ENCODE data around the gene PDZD11. TPM values are rescaled to one million over a fixed set of nuclear protein-coding genes. Genes with fewer than 3 reads are reported as not detected.
"Not testable (repeated sequence)": the region's sequence is repeated elsewhere in the genome, so short reads cannot be mapped to it uniquely, and the experiment has no call there.

PDZD11 gene
- total RNA-seq, 2 experiments from 2014 or later = 18.6 to 20.8 TPM

GRCh38 chrX:70324326-70324725 lies 34.6 kb upstream of the PDZD11 start:
- H3K27ac Mint-ChIP-seq = no peak overlapping the region
- TF ChIP-seq CTCF (IDR thresholded peaks at IDR 0.05) = no peak
- no peaks in the 10 kb centered on the region for H3K4me1 Mint-ChIP-seq (ENCODE audit: low read depth)
- H3K36me3 Mint-ChIP-seq (ENCODE audit: low read depth) = no peaks in the 10 kb centered on the region
- ChIA-PET POLR2A (no interaction called here), CTCF (no interaction called here)
- no peak overlapping the region for H3K4me3 Mint-ChIP-seq
- intact Hi-C loops (cut with micrococcal nuclease) = no loop called here
- ATAC-seq (no peak), DNase-seq (no peak)
- no peaks in the 10 kb centered on the region for H3K27me3 Mint-ChIP-seq
- H3K9me3 Mint-ChIP-seq = no peaks in the 10 kb centered on the region

GRCh38 chrX:70323628-70324027 lies 33.9 kb upstream of the PDZD11 start:
- DNase-seq; H3K4me1 Mint-ChIP-seq (ENCODE audit: low read depth); ATAC-seq; H3K27me3 Mint-ChIP-seq; H3K27ac Mint-ChIP-seq; H3K4me3 Mint-ChIP-seq; intact Hi-C loops (cut with micrococcal nuclease); POLR2A ChIA-PET; H3K9me3 Mint-ChIP-seq; H3K36me3 Mint-ChIP-seq (ENCODE audit: low read depth); CTCF ChIA-PET: not testable (repeated sequence)

GRCh38 chrX:70322784-70323183 lies 33.1 kb upstream of the PDZD11 start:
- TF ChIP-seq CTCF (IDR thresholded peaks at IDR 0.05) = no peak
- Mint-ChIP-seq H3K27me3 (no peaks in the 10 kb centered on the region), H3K4me3 (no peak overlapping the region), H3K9me3 (no peaks in the 10 kb centered on the region), H3K27ac (no peak overlapping the region), H3K36me3 (ENCODE audit: low read depth) (no peaks in the 10 kb centered on the region), H3K4me1 (ENCODE audit: low read depth) (no peaks in the 10 kb centered on the region)
- DNase-seq (no peak), ATAC-seq (no peak)
- intact Hi-C loops (cut with micrococcal nuclease) = no loop called here
- ChIA-PET POLR2A (no interaction called here), CTCF (no interaction called here)

- TF ChIP-seq CTCF (IDR thresholded peaks at IDR 0.05) = no peak
- ATAC-seq = no peak
- no peak for DNase-seq
- POLR2A ChIA-PET = no interaction called here
- Mint-ChIP-seq H3K9me3 (no peaks in the 10 kb centered on the region), H3K4me1 (ENCODE audit: low read depth) (no peaks in the 10 kb centered on the region), H3K4me3 (no peak overlapping the region), H3K36me3 (ENCODE audit: low read depth) (peaks cover 5% of the 10 kb centered on the region), H3K27me3 (no peaks in the 10 kb centered on the region), H3K27ac (no peak overlapping the region)
- intact Hi-C loops (cut with micrococcal nuclease) = no loop called here
- CTCF ChIA-PET = no interaction called here
These were observed 23.8 kb upstream of the PDZD11 start for GRCh38 chrX:70313503-70313902.

GRCh38 chrX:70301716-70302115 lies 12.0 kb upstream of the PDZD11 start:
- DNase-seq (no peak), ATAC-seq (no peak)
- H3K36me3 Mint-ChIP-seq (ENCODE audit: low read depth) = peaks cover 13% of the 10 kb centered on the region
- ChIA-PET POLR2A (no interaction called here), CTCF (no interaction called here)
- no peaks in the 10 kb centered on the region for H3K27me3 Mint-ChIP-seq
- no peak overlapping the region for H3K27ac Mint-ChIP-seq
- TF ChIP-seq CTCF (IDR thresholded peaks at IDR 0.05) = no peak
- no peak overlapping the region for H3K4me3 Mint-ChIP-seq
- H3K9me3 Mint-ChIP-seq = no peaks in the 10 kb centered on the region
- H3K4me1 Mint-ChIP-seq (ENCODE audit: low read depth) = no peaks in the 10 kb centered on the region
- intact Hi-C loops (cut with micrococcal nuclease) = no loop called here

GRCh38 chrX:70293621-70294020 lies 3.9 kb upstream of the PDZD11 start:
- Mint-ChIP-seq H3K27ac (no peak overlapping the region), H3K36me3 (ENCODE audit: low read depth) (peaks cover 3% of the 10 kb centered on the region), H3K4me1 (ENCODE audit: low read depth) (peaks cover 6% of the 10 kb centered on the region), H3K27me3 (no peaks in the 10 kb centered on the region), H3K4me3 (no peak overlapping the region), H3K9me3 (no peaks in the 10 kb centered on the region)
- intact Hi-C loops (cut with micrococcal nuclease) = no loop called here
- CTCF ChIA-PET = interaction anchor here (0.7 kb wide), 1 partner anchor 139 kb away, joined by 3 read pairs; no protein-coding TSS in a partner anchor
- no peak for ATAC-seq
- TF ChIP-seq CTCF (IDR thresholded peaks at IDR 0.05) = no peak
- POLR2A ChIA-PET = no interaction called here
- no peak for DNase-seq

Measured in activated CD8-positive, alpha-beta T cell treated with anti-CD3 and anti-CD28 coated beads for 36 hours (primary cell).